Measurements from ENCODE around the gene NTRK3. TPM values are rescaled to one million over a fixed set of nuclear protein-coding genes. Genes with fewer than 3 reads are reported as not detected.

Gene NTRK3
- polyA plus RNA-seq, 1 donor from 2014 or later, result 42.7 TPM

- H3K27me3 ChIP-seq (ENCODE audit: insufficient read depth, low read depth, low read length), result no peaks in the 10 kb centered on the region
- no peaks in the 10 kb centered on the region for H3K36me3 ChIP-seq (ENCODE audit: insufficient read depth, low read length)
- no peaks in the 10 kb centered on the region for H3K9me2 ChIP-seq (ENCODE audit: insufficient read depth, low read length)
- H4K20me1 ChIP-seq (ENCODE audit: insufficient read depth), result no peaks in the 10 kb centered on the region
- no peak overlapping the region for H3K4me2 ChIP-seq (ENCODE audit: low read length)
- no peaks in the 10 kb centered on the region for H3K9me3 ChIP-seq (ENCODE audit: low read length)
- no peak overlapping the region for H3K9ac ChIP-seq (ENCODE audit: low read length)
- TF ChIP-seq SMC3 (conservative IDR thresholded peaks at IDR 0.05; ENCODE audit: poor library complexity), result no peak
- no peak for TF ChIP-seq EZH2 (IDR thresholded peaks at IDR 0.05; ENCODE audit: borderline replicate concordance, insufficient read depth, low read length, poor library complexity, severe bottlenecking)
- TF ChIP-seq CTCF (IDR thresholded peaks at IDR 0.05; ENCODE audit: poor library complexity, severe bottlenecking), result no peak
- no peak for TF ChIP-seq MXI1 (conservative IDR thresholded peaks at IDR 0.05; ENCODE audit: poor library complexity, severe bottlenecking)
- no peak for TF ChIP-seq REST (IDR thresholded peaks at IDR 0.05; ENCODE audit: borderline replicate concordance)
- TF ChIP-seq RAD21 (conservative IDR thresholded peaks at IDR 0.05), result no peak
- TF ChIP-seq EP300 (conservative IDR thresholded peaks at IDR 0.05; ENCODE audit: poor library complexity, severe bottlenecking), result no peak
- no peak for TF ChIP-seq POLR2AphosphoS5 (IDR thresholded peaks at IDR 0.05)
- no peak for TF ChIP-seq TAF1 (IDR thresholded peaks at IDR 0.05; ENCODE audit: low read depth)
- H3K79me2 ChIP-seq (replicated peaks; ENCODE audit: insufficient read depth, low read length), result no peaks in the 10 kb centered on the region
- no peak overlapping the region for H3K4me3 ChIP-seq (ENCODE audit: low read length)
- H2AFZ ChIP-seq (ENCODE audit: low read depth, low read length), result no peak overlapping the region
- H3K27ac ChIP-seq (ENCODE audit: low read length), result no peak overlapping the region
- H3F3A ChIP-seq (ENCODE audit: insufficient read depth, low read length, poor library complexity, severe bottlenecking), result no peaks in the 10 kb centered on the region
Observed at GRCh38 chr15:88275804-88276203, 19.3 kb upstream of the NTRK3 start.

GRCh38 chr15:88274553-88275460 lies 18.3 kb upstream of the NTRK3 start:
- H3F3A ChIP-seq (ENCODE audit: insufficient read depth, low read length, poor library complexity, severe bottlenecking), result no peaks in the 10 kb centered on the region
- no peak overlapping the region for H3K9ac ChIP-seq (ENCODE audit: low read length)
- H3K79me2 ChIP-seq (replicated peaks; ENCODE audit: insufficient read depth, low read length), result no peaks in the 10 kb centered on the region
- no peaks in the 10 kb centered on the region for H3K9me2 ChIP-seq (ENCODE audit: insufficient read depth, low read length)
- no peak overlapping the region for H3K4me2 ChIP-seq (ENCODE audit: low read length)
- H3K4me3 ChIP-seq (ENCODE audit: low read length), result no peak overlapping the region
- H3K9me3 ChIP-seq (ENCODE audit: low read length), result no peaks in the 10 kb centered on the region
- no peak overlapping the region for H2AFZ ChIP-seq (ENCODE audit: low read depth, low read length)
- H3K36me3 ChIP-seq (ENCODE audit: insufficient read depth, low read length), result no peaks in the 10 kb centered on the region
- H3K27ac ChIP-seq (ENCODE audit: low read length), result no peak overlapping the region
- H4K20me1 ChIP-seq (ENCODE audit: insufficient read depth), result no peaks in the 10 kb centered on the region
- TF ChIP-seq SMC3 (conservative IDR thresholded peaks at IDR 0.05; ENCODE audit: poor library complexity), result peak; percentile 91
- no peak for TF ChIP-seq EZH2 (IDR thresholded peaks at IDR 0.05; ENCODE audit: borderline replicate concordance, insufficient read depth, low read length, poor library complexity, severe bottlenecking)
- no peak for TF ChIP-seq EP300 (conservative IDR thresholded peaks at IDR 0.05; ENCODE audit: poor library complexity, severe bottlenecking)
- no peak for TF ChIP-seq TAF1 (IDR thresholded peaks at IDR 0.05; ENCODE audit: low read depth)
- no peak for TF ChIP-seq MXI1 (conservative IDR thresholded peaks at IDR 0.05; ENCODE audit: poor library complexity, severe bottlenecking)
- TF ChIP-seq RAD21 (conservative IDR thresholded peaks at IDR 0.05), result peak; percentile 97
- TF ChIP-seq REST (IDR thresholded peaks at IDR 0.05; ENCODE audit: borderline replicate concordance), result no peak
- TF ChIP-seq POLR2AphosphoS5 (IDR thresholded peaks at IDR 0.05), result no peak
- peak; percentile 96 for TF ChIP-seq CTCF (IDR thresholded peaks at IDR 0.05; ENCODE audit: poor library complexity, severe bottlenecking)
- H3K27me3 ChIP-seq (ENCODE audit: insufficient read depth, low read depth, low read length), result no peaks in the 10 kb centered on the region

Measured in neural cell (in vitro differentiated cells).